IMR-90 (cell line): ENCODE data around the gene TDRD1. TPM values are rescaled to one million over a fixed set of nuclear protein-coding genes. Genes with fewer than 3 reads are reported as not detected.

Source experiments
- ATAC-seq: fragments of 200-7000 bp; cut with Tn5 transposase; 2 replicates; pipeline ENCODE4 v1.9.1; 2020; ENCODE audit warnings: low read depth, mild to moderate bottlenecking, moderate library complexity
- BruUV-seq: library from RNA; stranded (reverse); fragments of 400-500 nt; replicated peaks from 2 replicates; lab custom pipeline; 2021; lab: Mats Ljungman, UMichigan
- CTCF ChIA-PET: fragments of 300-600 bp; formaldehyde crosslinking; extraction: SDS; loops from one replicate; lab custom pipeline; 2021; ENCODE audit warnings: antibody characterized with exemption; lab: Yijun Ruan, JAX
- POLR2A ChIA-PET: fragments of 300-600 bp; sonication (Branson Sonifier 250); formaldehyde crosslinking; loops from one replicate; lab custom pipeline; 2022; ENCODE audit warnings: antibody characterized with exemption; ENCODE audit not compliant: unreplicated experiment; lab: Charles Lee
- DNase-seq: peaks from one replicate; pipeline ENCODE4 v3.0.0; 2013
- H2AFZ ChIP-seq: replicated peaks from 2 replicates; pipeline ENCODE3; 2013; ENCODE audit warnings: low read length, mild to moderate bottlenecking; ENCODE audit not compliant: poor library complexity
- H2AK5ac ChIP-seq: 2 replicates; pipeline ENCODE4 v1.6.1; 2013; ENCODE audit warnings: low read depth, low read length, inconsistent platforms
- H2AK9ac ChIP-seq: replicated peaks from 2 replicates; pipeline ENCODE3; 2013; ENCODE audit warnings: mild to moderate bottlenecking, low read depth, low read length, moderate library complexity; ENCODE audit not compliant: poor library complexity
- H2BK120ac ChIP-seq: 2 replicates; pipeline ENCODE4 v1.6.1; 2013; ENCODE audit warnings: low read depth, low read length, inconsistent platforms
- H2BK15ac ChIP-seq: 3 replicates; pipeline ENCODE4 v1.6.1; 2013; ENCODE audit warnings: low read depth, low read length, inconsistent platforms
- H2BK20ac ChIP-seq: 2 replicates; pipeline ENCODE4 v1.6.1; 2013; ENCODE audit warnings: low read depth, mild to moderate bottlenecking, inconsistent platforms, low read length, moderate library complexity
- H2BK5ac ChIP-seq: 2 replicates; pipeline ENCODE4 v1.6.1; 2013; ENCODE audit warnings: mild to moderate bottlenecking, low read depth, low read length, inconsistent platforms; ENCODE audit not compliant: poor library complexity, severe bottlenecking
- H3K14ac ChIP-seq: replicated peaks from 2 replicates; pipeline ENCODE4 v1.6.1; 2013; ENCODE audit warnings: low read depth, low read length, inconsistent platforms
- H3K18ac ChIP-seq: 2 replicates; pipeline ENCODE4 v1.6.1; 2013; ENCODE audit warnings: low read depth, low read length, control low read depth
- H3K23ac ChIP-seq: 2 replicates; pipeline ENCODE4 v1.6.1; 2013; ENCODE audit warnings: low read depth, low read length, inconsistent platforms
- H3K27ac ChIP-seq: 2 replicates; pipeline ENCODE4 v1.5.1; 2013; ENCODE audit warnings: mild to moderate bottlenecking, control low read depth, low read length; ENCODE audit not compliant: insufficient read depth
- H3K27me3 ChIP-seq: 2 replicates; pipeline ENCODE4 v1.6.1; 2013; ENCODE audit warnings: low read length; ENCODE audit not compliant: control insufficient read depth, insufficient read depth
- H3K36me3 ChIP-seq: 2 replicates; pipeline ENCODE4 v1.6.1; 2013; ENCODE audit warnings: low read length, mixed read lengths; ENCODE audit not compliant: control insufficient read depth, insufficient read depth
- H3K4ac ChIP-seq: 2 replicates; pipeline ENCODE4 v1.6.1; 2013; ENCODE audit warnings: low read depth, low read length, inconsistent platforms
- H3K4me1 ChIP-seq: 2 replicates; pipeline ENCODE4 v1.6.1; 2013; ENCODE audit warnings: low read length, mixed read lengths; ENCODE audit not compliant: control insufficient read depth, insufficient read depth
- H3K4me2 ChIP-seq: 2 replicates; pipeline ENCODE4 v1.6.1; 2013; ENCODE audit warnings: low read depth, mild to moderate bottlenecking, control low read depth, low read length, moderate library complexity
- H3K4me3 ChIP-seq: 2 replicates; pipeline ENCODE4 v1.5.1; 2013; ENCODE audit warnings: low read depth, mild to moderate bottlenecking, control low read depth, low read length, moderate library complexity; ENCODE audit not compliant: insufficient read depth
- H3K56ac ChIP-seq: 2 replicates; pipeline ENCODE4 v1.6.1; 2013; ENCODE audit warnings: low read length, inconsistent platforms; ENCODE audit not compliant: insufficient read depth; ENCODE audit errors: extremely low read depth
- H3K79me1 ChIP-seq, 2 experiments: 2 replicates each; pipeline ENCODE4 v1.6.1; 2013; ENCODE audit warnings: low read length in 2 of 2, inconsistent platforms in 1 of 2, low read depth in 1 of 2
- H3K9ac ChIP-seq: 2 replicates; pipeline ENCODE4 v1.6.1; 2013; ENCODE audit warnings: low read depth, low read length, control low read depth
- H3K9me1 ChIP-seq: 2 replicates; pipeline ENCODE4 v1.6.1; 2013; ENCODE audit warnings: low read length, inconsistent platforms; ENCODE audit not compliant: insufficient read depth
- H3K9me3 ChIP-seq: 2 replicates; pipeline ENCODE4 v1.6.1; 2013; ENCODE audit warnings: low read length; ENCODE audit not compliant: control insufficient read depth, insufficient read depth
- H4K20me1 ChIP-seq: 2 replicates; pipeline ENCODE4 v1.6.1; 2013; ENCODE audit warnings: low read length, inconsistent platforms; ENCODE audit not compliant: insufficient read depth
- H4K5ac ChIP-seq: 2 replicates; pipeline ENCODE4 v1.6.1; 2013; ENCODE audit warnings: mild to moderate bottlenecking, low read depth, low read length, control low read depth
- H4K8ac ChIP-seq, 2 experiments: 2 replicates each; pipeline ENCODE4 v1.6.1; 2013; ENCODE audit warnings: low read depth in 2 of 2, low read length in 2 of 2, control low read depth in 1 of 2, inconsistent platforms in 1 of 2
- H4K91ac ChIP-seq: 2 replicates; pipeline ENCODE4 v1.6.1; 2013; ENCODE audit warnings: low read depth, low read length, inconsistent platforms; ENCODE audit not compliant: insufficient read depth
- BHLHE40 ChIP-seq: fragments of 150-350 bp; IDR thresholded peaks from 2 replicates; pipeline ENCODE4 v1.6.1; 2016; ENCODE audit warnings: mild to moderate bottlenecking, low read depth, low read length
- CEBPB ChIP-seq: IDR thresholded peaks from 2 replicates; pipeline ENCODE4 v1.6.1; 2012; ENCODE audit warnings: low read depth, low read length, improper control_type of control experiment
- CHD1 ChIP-seq: IDR thresholded peaks from 2 replicates; pipeline ENCODE4 v1.6.1; 2012; ENCODE audit warnings: low read depth, low read length, improper control_type of control experiment
- CTCF ChIP-seq: conservative IDR thresholded peaks from 2 replicates; pipeline ENCODE4 v1.5.1; 2012; ENCODE audit warnings: mild to moderate bottlenecking, low read depth, low read length, improper control_type of control experiment
- ELK1 ChIP-seq: fragments of 150-350 bp; IDR thresholded peaks from 2 replicates; pipeline ENCODE4 v1.6.1; 2016; ENCODE audit warnings: low read depth, mild to moderate bottlenecking, low read length, moderate library complexity, borderline replicate concordance
- FOS ChIP-seq: fragments of 150-350 bp; IDR thresholded peaks from 2 replicates; pipeline ENCODE4 v1.6.1; 2016; ENCODE audit warnings: low read depth, low read length
- MAFK ChIP-seq: IDR thresholded peaks from 2 replicates; pipeline ENCODE4 v1.6.1; 2012; ENCODE audit warnings: low read depth, low read length, improper control_type of control experiment
- MAZ ChIP-seq: IDR thresholded peaks from 2 replicates; pipeline ENCODE4 v1.6.1; 2012; ENCODE audit warnings: low read depth, mild to moderate bottlenecking, low read length, improper control_type of control experiment, moderate library complexity, borderline replicate concordance
- POLR2A ChIP-seq: IDR thresholded peaks from 2 replicates; pipeline ENCODE4 v1.6.1; 2012; ENCODE audit warnings: mild to moderate bottlenecking, low read depth, low read length
- RAD21 ChIP-seq: IDR thresholded peaks from 2 replicates; pipeline ENCODE4 v1.6.1; 2012; ENCODE audit warnings: low read length, improper control_type of control experiment
- RCOR1 ChIP-seq: IDR thresholded peaks from 2 replicates; pipeline ENCODE4 v1.6.1; 2012; ENCODE audit warnings: mild to moderate bottlenecking, low read length, improper control_type of control experiment; ENCODE audit not compliant: insufficient replicate concordance
- RFX5 ChIP-seq: IDR thresholded peaks from 2 replicates; pipeline ENCODE4 v1.8.0; 2012; ENCODE audit warnings: low read depth, mild to moderate bottlenecking, low read length, moderate library complexity
- SMC3 ChIP-seq: fragments of 150-350 bp; IDR thresholded peaks from 2 replicates; pipeline ENCODE4 v1.6.1; 2016; ENCODE audit warnings: low read depth, mild to moderate bottlenecking, antibody characterized with exemption, low read length, moderate library complexity
- USF2 ChIP-seq: fragments of 150-350 bp; IDR thresholded peaks from 2 replicates; pipeline ENCODE4 v1.6.1; 2017; ENCODE audit warnings: mild to moderate bottlenecking, antibody characterized with exemption, low read length, low read depth
- WGBS, 2 experiments: methylation state at CpG; one replicate each; pipeline versions ENCODE4 v1.1.5 to v1.1.7; 2013; ENCODE audit warnings: missing lambda C conversion rate in 2 of 2; ENCODE audit not compliant: insufficient read length in 1 of 2; ENCODE audit errors: extremely low coverage in 2 of 2; 5-methylcytosine and 5-hydroxymethylcytosine counted together
- dilution Hi-C: fragments of 300-500 bp; cut with HindIII; formaldehyde crosslinking; loops from one replicate; pipeline ENCODE4 v1.14.3; 2018; ENCODE audit warnings: low sequenced_read_pairs; ENCODE audit not compliant: unreplicated experiment
- in situ Hi-C: fragments of 300-500 bp; cut with MboI; formaldehyde crosslinking; loops from 3 replicates; pipeline ENCODE4 v1.14.3; 2019; ENCODE audit warnings: low sequenced_read_pairs, inconsistent platforms, mixed read lengths
- intact Hi-C: fragments of 100-400 bp; cut with micrococcal nuclease; formaldehyde crosslinking; loops from 2 replicates; pipeline ENCODE4 v1.10.0; 2022
- polyA plus RNA-seq, 3 experiments: library from polyadenylated mRNA; depleted of rRNA; stranded (reverse); fragments of >200 nt; gene quantifications; 2 replicates each; pipeline ENCODE4 v1.2.3, GENCODE V29; 2012; ENCODE audit warnings: low replicate concordance in 1 of 3
- total RNA-seq: library from RNA; depleted of rRNA; stranded (reverse); fragments of >200 nt; gene quantifications from 2 replicates; pipeline ENCODE4 v1.2.3, GENCODE V29; 2012

TDRD1 gene
- total and polyA plus RNA-seq, 2 of the 4 experiments (the other 2 are of a cell fraction), result not detected

GRCh38 chr10:114184276-114184675, 5.1 kb downstream of the TDRD1 start:
- Histone ChIP-seq H4K91ac (no peak overlapping the region), H3K4me3 (no peak overlapping the region), H2BK20ac (no peak overlapping the region), H3K79me1 (no peaks in the 10 kb centered on the region), H2AFZ (no peak overlapping the region), H4K8ac (no peak overlapping the region), H3K27ac (no peak overlapping the region), H3K9me3 (no peaks in the 10 kb centered on the region), H3K27me3 (peaks cover 8% of the 10 kb centered on the region; the same call in 1 of the 2 replicates), H2AK9ac (no peak overlapping the region), H3K4me2 (no peak overlapping the region), H2BK5ac (no peak overlapping the region), H3K9ac (no peak overlapping the region), H2BK120ac (no peak overlapping the region), H3K18ac (no peak overlapping the region), H3K9me1 (no peaks in the 10 kb centered on the region), H3K23ac (no peak overlapping the region), H3K4ac (no peak overlapping the region), H3K56ac (no peak overlapping the region), H4K5ac (no peak overlapping the region), H2AK5ac (no peak overlapping the region), H3K36me3 (no peaks in the 10 kb centered on the region), H3K4me1 (no peaks in the 10 kb centered on the region), H3K14ac (no peak overlapping the region), H4K20me1 (no peaks in the 10 kb centered on the region), H2BK15ac (no peak overlapping the region)
- TF ChIP-seq RFX5, result no peak
- TF ChIP-seq CTCF, result no peak
- no peak for TF ChIP-seq FOS
- no peak for TF ChIP-seq POLR2A
- no peak for TF ChIP-seq ELK1
- no peak for TF ChIP-seq CEBPB
- TF ChIP-seq MAZ, result no peak
- no peak for TF ChIP-seq RAD21
- TF ChIP-seq SMC3, result no peak
- no peak for TF ChIP-seq BHLHE40
- TF ChIP-seq MAFK, result no peak
- no peak for TF ChIP-seq USF2
- no peak for TF ChIP-seq CHD1
- TF ChIP-seq RCOR1, result no peak
- dilution Hi-C loops, result no loop called here
- CTCF ChIA-PET, result no interaction called here
- no peak for DNase-seq
- no TSS peak for BruUV-seq
- WGBS, 2 experiments, result 83% methylated on average over 1 of the region's 5 CpGs; no CpG with 5 or more reads in 1 of the 2 experiments
- in situ Hi-C loops, result no loop called here
- no peak for ATAC-seq
- POLR2A ChIA-PET, result interaction anchor here (0.7 kb wide), 1 partner anchor 314 kb away, joined by 6 read pairs; no protein-coding TSS in a partner anchor
- intact Hi-C loops, result no loop called here
